ENCODE measurements around the gene RNASE7. TPM values are rescaled to one million over a fixed set of nuclear protein-coding genes. Genes with fewer than 3 reads are reported as not detected.

RNASE7 gene, protein sequence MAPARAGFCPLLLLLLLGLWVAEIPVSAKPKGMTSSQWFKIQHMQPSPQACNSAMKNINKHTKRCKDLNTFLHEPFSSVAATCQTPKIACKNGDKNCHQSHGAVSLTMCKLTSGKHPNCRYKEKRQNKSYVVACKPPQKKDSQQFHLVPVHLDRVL
- not detected for total RNA-seq
- long read RNA-seq = 0 reads

DNA sequence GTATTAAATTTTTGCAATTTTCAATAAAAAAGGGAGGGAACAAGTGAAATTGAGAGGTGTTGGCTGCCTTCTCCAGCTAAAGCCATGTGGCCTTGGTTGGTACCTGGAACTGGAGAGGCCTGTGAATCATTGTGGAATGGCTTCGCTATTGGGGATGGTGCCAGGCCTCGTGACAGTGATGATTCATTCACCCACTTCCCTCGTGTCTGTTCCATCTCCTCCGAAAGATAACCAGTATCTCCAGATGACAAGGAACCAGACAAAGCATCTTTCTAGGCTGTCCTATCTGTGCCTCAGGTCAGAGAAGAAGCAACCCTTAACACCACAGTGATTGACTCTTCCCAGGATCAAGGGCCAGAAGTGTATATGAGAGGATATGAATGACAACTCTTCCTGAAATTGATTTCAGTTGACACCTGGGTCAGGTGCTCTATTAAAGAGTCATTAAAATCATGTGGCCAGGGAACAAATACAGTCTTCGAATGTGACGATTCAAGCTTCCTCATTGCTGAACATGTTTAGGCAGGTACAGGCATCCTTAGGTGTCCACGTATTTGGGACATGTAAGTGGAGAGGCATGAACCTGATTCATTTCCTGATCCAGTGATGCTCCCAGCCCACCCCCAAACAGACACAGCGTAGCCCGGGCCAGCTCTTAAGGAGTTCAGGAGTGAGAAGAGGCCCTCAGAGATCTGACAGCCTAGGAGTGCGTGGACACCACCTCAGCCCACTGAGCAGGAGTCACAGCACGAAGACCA, at the start of gene RNASE7:
Gene RNASE7 (plus strand): TSS at position 687 of the 758 bp plus-strand sequence. CDS start 631 bp downstream, outside the sequence.
- no peak within 1 kb of the TSS for H3K27ac ChIP-seq
- H3K27me3 ChIP-seq = no peaks in the 10 kb centered on the region
- H3K4me1 ChIP-seq = peaks cover 30% of the 10 kb centered on the region
- H3K36me3 ChIP-seq = no peaks in the 10 kb centered on the region
- H3K4me3 ChIP-seq = no peak within 1 kb of the TSS
- TF ChIP-seq, protein P1, sequence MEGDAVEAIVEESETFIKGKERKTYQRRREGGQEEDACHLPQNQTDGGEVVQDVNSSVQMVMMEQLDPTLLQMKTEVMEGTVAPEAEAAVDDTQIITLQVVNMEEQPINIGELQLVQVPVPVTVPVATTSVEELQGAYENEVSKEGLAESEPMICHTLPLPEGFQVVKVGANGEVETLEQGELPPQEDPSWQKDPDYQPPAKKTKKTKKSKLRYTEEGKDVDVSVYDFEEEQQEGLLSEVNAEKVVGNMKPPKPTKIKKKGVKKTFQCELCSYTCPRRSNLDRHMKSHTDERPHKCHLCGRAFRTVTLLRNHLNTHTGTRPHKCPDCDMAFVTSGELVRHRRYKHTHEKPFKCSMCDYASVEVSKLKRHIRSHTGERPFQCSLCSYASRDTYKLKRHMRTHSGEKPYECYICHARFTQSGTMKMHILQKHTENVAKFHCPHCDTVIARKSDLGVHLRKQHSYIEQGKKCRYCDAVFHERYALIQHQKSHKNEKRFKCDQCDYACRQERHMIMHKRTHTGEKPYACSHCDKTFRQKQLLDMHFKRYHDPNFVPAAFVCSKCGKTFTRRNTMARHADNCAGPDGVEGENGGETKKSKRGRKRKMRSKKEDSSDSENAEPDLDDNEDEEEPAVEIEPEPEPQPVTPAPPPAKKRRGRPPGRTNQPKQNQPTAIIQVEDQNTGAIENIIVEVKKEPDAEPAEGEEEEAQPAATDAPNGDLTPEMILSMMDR (IDR thresholded peaks at IDR 0.05) = no peak
- DNase-seq (no peak), ATAC-seq (no peak)
- intact Hi-C loops (cut with DNase I) = no loop called here
- no peaks in the 10 kb centered on the region for H3K9me3 ChIP-seq

DNA sequence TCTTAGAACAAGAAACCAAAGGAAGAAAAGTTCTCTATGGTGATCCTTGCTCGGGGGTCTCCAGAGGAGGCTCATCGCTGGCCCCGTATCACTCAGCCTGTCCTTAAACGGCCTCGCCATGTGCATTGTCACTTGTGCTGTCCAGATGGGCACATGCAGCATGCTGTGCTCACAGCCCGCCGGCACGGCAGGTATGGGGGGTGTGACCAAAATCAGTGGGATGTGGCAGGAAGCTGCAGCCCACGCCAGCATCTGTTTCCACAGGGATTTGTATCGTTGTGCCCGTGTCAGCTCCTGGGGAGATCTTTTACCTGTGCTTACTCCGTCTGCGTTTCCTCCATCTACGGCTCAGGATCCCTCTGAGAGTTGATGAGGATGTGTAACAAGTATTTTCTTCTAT, 45.6 kb upstream of the RNASE7 start:
- Histone ChIP-seq H3K27ac (no peak overlapping the region), H3K36me3 (peaks cover 62% of the 10 kb centered on the region), H3K4me1 (peaks cover 4% of the 10 kb centered on the region), H3K4me3 (no peak overlapping the region), H3K9me3 (no peaks in the 10 kb centered on the region), H3K27me3 (no peaks in the 10 kb centered on the region)
- ATAC-seq (no peak), DNase-seq (no peak)
- TF ChIP-seq, protein P1 (IDR thresholded peaks at IDR 0.05) = no peak
- intact Hi-C loops (cut with DNase I) = no loop called here

DNA sequence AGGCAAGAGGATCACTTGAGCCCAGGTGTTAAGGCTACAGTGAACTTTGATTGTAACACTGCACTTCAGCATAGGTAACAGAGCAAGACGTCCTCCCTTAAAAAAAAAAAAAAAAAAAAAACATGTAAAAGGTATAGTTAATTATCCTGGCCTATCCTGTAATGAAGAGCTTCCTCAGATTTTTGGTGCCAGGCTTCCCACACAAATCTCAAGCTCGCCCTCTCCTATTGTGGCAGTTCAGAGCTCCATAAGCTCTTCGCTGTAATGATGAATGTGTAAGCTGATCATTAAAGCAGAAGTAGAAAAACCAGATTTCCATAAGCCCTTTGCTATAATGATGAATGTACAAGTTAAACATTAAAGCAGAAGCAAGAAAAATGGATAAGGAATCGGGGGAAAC, 45.0 kb upstream of the RNASE7 start:
- H3K9me3 ChIP-seq = no peaks in the 10 kb centered on the region
- H3K36me3 ChIP-seq = peaks cover 56% of the 10 kb centered on the region
- ATAC-seq = no peak
- H3K4me3 ChIP-seq = no peak overlapping the region
- H3K27me3 ChIP-seq = no peaks in the 10 kb centered on the region
- intact Hi-C loops (cut with DNase I) = no loop called here
- H3K4me1 ChIP-seq = no peaks in the 10 kb centered on the region
- H3K27ac ChIP-seq = no peak overlapping the region
- no peak for DNase-seq
- TF ChIP-seq, protein P1 (IDR thresholded peaks at IDR 0.05) = no peak

DNA sequence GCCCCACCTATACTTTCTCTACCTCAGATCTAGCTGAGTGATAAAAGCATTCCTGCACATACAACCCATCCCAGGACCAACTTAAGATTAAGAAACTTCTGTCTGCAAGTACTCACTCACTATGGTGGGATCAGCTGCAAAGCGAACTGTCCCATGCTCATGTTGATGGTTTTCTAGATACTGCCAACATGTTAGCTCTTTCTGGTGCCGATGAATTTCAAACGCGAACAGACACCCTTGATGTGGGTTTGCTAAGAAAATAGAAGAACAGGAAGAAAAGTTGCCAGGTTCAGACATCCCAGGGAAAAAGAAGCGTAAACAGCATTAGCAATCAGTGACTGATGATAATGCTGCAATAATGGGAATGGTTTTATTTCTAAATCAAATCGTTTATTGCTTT, 44.6 kb upstream of the RNASE7 start:
- H3K36me3 ChIP-seq = peaks cover 52% of the 10 kb centered on the region
- TF ChIP-seq, protein P1 (IDR thresholded peaks at IDR 0.05) = no peak
- H3K9me3 ChIP-seq = no peaks in the 10 kb centered on the region
- ATAC-seq (no peak), DNase-seq (no peak)
- H3K4me1 ChIP-seq = no peaks in the 10 kb centered on the region
- no peaks in the 10 kb centered on the region for H3K27me3 ChIP-seq
- intact Hi-C loops (cut with DNase I) = no loop called here
- H3K27ac ChIP-seq = no peak overlapping the region
- no peak overlapping the region for H3K4me3 ChIP-seq

DNA sequence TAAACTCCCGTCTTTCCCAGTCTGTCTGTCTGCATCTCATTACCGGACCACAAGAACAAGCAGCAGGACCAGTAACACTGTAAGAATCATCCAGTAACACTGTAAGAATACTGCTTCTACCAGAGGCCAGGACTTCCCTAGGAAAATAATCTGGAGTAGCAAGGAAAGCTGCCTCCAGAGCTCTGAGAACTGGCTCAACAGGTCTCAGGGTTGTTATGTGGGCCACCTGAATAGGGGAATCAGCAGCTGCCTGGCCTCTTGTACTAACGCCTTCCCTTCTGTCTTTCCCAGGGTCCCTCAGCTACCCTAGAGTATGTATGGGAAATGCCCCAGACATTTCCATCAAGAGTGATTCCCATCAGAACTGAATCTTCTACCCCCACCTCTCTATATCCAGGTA, 44.0 kb upstream of the RNASE7 start:
- Histone ChIP-seq H3K9me3 (no peaks in the 10 kb centered on the region), H3K4me3 (no peak overlapping the region), H3K27ac (no peak overlapping the region), H3K4me1 (no peaks in the 10 kb centered on the region), H3K36me3 (peaks cover 46% of the 10 kb centered on the region), H3K27me3 (no peaks in the 10 kb centered on the region)
- no peak for DNase-seq
- ATAC-seq = no peak
- intact Hi-C loops (cut with DNase I) = no loop called here
- TF ChIP-seq, protein P1 (IDR thresholded peaks at IDR 0.05) = no peak
